Neural crest cell (in vitro differentiated cells): ENCODE measurements around the gene HECW1. TPM values are rescaled to one million over a fixed set of nuclear protein-coding genes. Genes with fewer than 3 reads are reported as not detected.

Experiments used
- DNase-seq: peaks from one replicate; pipeline ENCODE4 v3.0.0; 2021; ENCODE audit warnings: low read depth, mixed read lengths, low spot score
- H3K27ac Mint-ChIP-seq: one replicate; pipeline ENCODE4 v1.8.0; 2021; ENCODE audit warnings: mild to moderate bottlenecking, mixed read lengths; ENCODE audit not compliant: unreplicated experiment
- H3K27me3 Mint-ChIP-seq: 2 replicates; pipeline ENCODE4 v1.8.0; 2021; ENCODE audit warnings: low read depth, mild to moderate bottlenecking, mixed read lengths
- H3K36me3 Mint-ChIP-seq: 2 replicates; pipeline ENCODE4 v1.8.0; 2021; ENCODE audit warnings: low read depth, mild to moderate bottlenecking, mixed read lengths
- H3K4me1 Mint-ChIP-seq: 2 replicates; pipeline ENCODE4 v1.8.0; 2021; ENCODE audit warnings: mixed read lengths
- H3K4me3 Mint-ChIP-seq: one replicate; pipeline ENCODE4 v1.8.0; 2021; ENCODE audit warnings: mild to moderate bottlenecking, mixed read lengths
- H3K9me3 Mint-ChIP-seq: 2 replicates; pipeline ENCODE4 v1.8.0; 2021; ENCODE audit warnings: mixed read lengths
- total RNA-seq: library from RNA; stranded (reverse); gene quantifications from 2 replicates; pipeline ENCODE4 v1.2.1, GENCODE V29; 2021
- TF ChIP-seq, protein P1 (sequence below): fragments of 200-600 bp; sonication (generic); conservative IDR thresholded peaks from 2 replicates; pipeline ENCODE4 v1.5.0; 2021; ENCODE audit warnings: antibody characterized with exemption, mild to moderate bottlenecking

The HECW1 gene
- total RNA-seq, 1 donor from 2014 or later = 3.6 TPM

DNA sequence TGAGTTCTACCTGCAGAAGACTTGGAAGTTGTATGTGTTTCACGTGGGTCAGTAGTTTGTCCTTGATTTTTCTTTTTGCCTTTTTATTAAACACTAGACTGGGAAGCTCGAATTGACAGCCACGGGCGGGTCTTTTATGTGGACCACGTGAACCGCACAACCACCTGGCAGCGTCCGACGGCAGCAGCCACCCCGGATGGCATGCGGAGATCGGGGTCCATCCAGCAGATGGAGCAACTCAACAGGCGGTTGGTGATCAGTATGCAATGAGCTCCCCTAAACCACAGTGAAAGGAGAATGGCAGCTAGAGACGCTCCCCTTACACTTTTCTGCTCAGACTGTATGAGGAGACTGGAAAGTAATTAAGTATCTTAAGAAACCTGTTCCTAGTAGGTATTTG lies 343.8 kb downstream of the HECW1 start:
- DNase-seq = no peak
- Mint-ChIP-seq H3K4me3 (no peak overlapping the region), H3K4me1 (peaks cover 51% of the 10 kb centered on the region), H3K36me3 (no peaks in the 10 kb centered on the region), H3K27me3 (no peaks in the 10 kb centered on the region), H3K27ac (no peak overlapping the region), H3K9me3 (peaks cover 3% of the 10 kb centered on the region)
- TF ChIP-seq, protein P1, sequence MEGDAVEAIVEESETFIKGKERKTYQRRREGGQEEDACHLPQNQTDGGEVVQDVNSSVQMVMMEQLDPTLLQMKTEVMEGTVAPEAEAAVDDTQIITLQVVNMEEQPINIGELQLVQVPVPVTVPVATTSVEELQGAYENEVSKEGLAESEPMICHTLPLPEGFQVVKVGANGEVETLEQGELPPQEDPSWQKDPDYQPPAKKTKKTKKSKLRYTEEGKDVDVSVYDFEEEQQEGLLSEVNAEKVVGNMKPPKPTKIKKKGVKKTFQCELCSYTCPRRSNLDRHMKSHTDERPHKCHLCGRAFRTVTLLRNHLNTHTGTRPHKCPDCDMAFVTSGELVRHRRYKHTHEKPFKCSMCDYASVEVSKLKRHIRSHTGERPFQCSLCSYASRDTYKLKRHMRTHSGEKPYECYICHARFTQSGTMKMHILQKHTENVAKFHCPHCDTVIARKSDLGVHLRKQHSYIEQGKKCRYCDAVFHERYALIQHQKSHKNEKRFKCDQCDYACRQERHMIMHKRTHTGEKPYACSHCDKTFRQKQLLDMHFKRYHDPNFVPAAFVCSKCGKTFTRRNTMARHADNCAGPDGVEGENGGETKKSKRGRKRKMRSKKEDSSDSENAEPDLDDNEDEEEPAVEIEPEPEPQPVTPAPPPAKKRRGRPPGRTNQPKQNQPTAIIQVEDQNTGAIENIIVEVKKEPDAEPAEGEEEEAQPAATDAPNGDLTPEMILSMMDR = no peak

DNA sequence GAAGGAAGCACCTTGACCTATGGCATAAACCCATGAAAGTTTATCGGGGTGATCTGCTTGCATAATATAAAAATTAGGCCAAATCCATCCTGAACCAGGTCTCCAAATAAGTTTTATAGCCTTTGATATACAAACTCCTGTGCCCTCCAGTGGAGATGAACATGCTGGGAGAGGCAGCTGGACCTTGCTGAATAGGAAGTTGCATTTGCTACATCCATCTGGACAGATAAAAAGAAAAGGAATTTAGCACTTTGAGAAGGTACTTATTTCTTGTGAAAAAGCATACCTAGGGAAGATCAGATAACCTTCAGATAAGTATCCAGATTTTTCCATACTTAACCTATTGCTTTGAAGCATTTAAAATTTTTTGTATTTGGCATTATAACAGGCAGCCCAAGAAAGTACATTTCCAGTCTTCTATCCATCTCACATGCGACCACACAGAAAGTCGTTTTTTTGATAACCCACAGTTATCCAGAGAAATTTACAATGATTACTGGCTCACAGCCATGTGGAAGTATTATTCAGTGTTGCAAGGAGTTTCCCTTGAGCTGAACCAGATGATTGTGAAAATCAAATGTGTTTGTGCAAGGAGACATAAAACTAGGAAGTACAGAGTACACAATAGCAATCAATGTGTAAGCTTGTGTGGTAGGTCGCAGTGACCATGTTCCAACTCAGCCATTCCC lies 346.0 kb downstream of the HECW1 start:
- H3K9me3 Mint-ChIP-seq = no peaks in the 10 kb centered on the region
- H3K4me1 Mint-ChIP-seq = peaks cover 47% of the 10 kb centered on the region
- no peaks in the 10 kb centered on the region for H3K27me3 Mint-ChIP-seq
- TF ChIP-seq, protein P1 = no peak
- DNase-seq = no peak
- H3K36me3 Mint-ChIP-seq = no peaks in the 10 kb centered on the region
- no peak overlapping the region for H3K4me3 Mint-ChIP-seq
- H3K27ac Mint-ChIP-seq = no peak overlapping the region

DNA sequence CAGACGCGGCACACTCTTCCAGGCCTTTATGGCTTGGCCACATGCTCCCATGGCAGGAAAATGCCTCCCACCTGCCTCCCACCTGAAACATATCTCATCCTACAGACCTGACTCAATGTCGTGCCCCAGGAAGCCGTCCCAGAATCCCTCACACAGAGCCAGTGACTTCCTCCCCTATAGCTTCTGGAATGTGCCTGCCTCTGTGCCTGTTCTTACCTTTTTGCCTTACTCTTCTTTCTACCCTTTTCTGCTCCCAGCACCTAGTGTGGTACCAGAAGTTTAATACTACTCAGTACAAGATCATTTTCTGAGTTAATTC lies 346.5 kb downstream of the HECW1 start:
- H3K27ac Mint-ChIP-seq = no peak overlapping the region
- no peaks in the 10 kb centered on the region for H3K36me3 Mint-ChIP-seq
- H3K27me3 Mint-ChIP-seq = no peaks in the 10 kb centered on the region
- no peak for DNase-seq
- H3K4me3 Mint-ChIP-seq = no peak overlapping the region
- TF ChIP-seq, protein P1 = no peak
- H3K4me1 Mint-ChIP-seq = peaks cover 47% of the 10 kb centered on the region
- H3K9me3 Mint-ChIP-seq = no peaks in the 10 kb centered on the region

DNA sequence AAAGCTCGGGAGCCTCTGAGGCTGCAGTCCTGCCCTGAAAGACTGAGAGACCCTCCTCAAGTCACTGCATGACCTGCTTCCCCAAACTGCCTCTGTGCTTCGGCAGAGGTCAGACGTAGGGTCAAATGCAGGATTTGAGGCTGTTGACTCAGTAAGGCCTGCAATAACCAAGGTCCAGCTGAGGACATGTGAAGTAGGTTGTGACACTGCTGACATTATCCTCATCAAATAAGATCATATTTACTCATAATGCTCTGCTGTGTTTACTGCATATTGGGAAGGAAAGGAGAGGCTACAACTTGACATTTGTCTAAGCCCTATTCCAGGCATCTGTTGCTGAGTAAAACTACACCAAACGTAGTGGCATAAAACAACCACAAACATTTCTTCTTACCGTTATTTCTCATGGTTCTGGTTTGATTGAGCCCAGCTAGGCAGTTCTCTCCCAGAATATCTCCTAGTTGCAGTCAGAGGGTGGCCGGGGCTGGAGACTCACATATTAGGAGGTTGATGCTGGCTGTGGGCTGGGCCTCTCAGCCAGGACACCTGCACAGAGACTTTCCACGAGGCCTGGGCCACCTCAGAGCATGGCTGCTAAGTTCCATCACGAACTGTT lies 348.4 kb downstream of the HECW1 start:
- TF ChIP-seq, protein P1 = no peak
- DNase-seq = no peak
- Mint-ChIP-seq H3K4me3 (no peak overlapping the region), H3K4me1 (peaks cover 39% of the 10 kb centered on the region), H3K36me3 (no peaks in the 10 kb centered on the region), H3K9me3 (no peaks in the 10 kb centered on the region), H3K27ac (no peak overlapping the region), H3K27me3 (no peaks in the 10 kb centered on the region)

DNA sequence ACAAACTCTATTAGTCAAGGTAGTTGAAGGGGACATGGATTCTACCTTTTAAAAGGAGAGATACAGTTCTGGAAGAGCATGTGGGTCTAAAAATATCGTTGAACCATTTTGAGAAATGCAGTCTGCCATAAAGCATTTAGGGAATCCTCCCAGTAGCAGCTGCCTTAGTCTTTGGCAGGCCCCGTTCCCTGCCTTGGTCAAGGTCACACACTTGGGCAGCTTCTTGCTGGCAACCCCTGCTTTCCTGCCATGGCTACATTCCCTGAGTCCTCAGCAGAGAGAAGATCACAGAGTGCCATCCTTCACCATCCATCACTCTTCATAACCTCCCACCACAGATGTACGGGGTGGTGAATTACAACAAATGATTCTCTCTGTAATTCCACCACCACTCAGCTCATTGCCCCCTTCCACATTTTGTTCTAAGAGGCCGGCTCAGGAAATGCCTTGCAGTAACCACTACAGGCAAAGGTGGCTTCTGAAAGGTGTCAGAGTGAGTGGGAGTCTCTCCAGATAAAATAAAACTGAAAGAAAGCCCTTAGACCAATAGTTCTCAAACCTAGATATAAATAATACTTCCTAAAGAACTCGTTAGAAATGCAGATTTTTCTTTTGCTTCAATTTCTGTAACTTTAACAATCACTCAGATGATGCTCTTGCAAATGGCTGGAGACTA lies 349.0 kb downstream of the HECW1 start:
- Mint-ChIP-seq H3K4me3 (no peak overlapping the region), H3K9me3 (no peaks in the 10 kb centered on the region), H3K27ac (no peak overlapping the region), H3K27me3 (no peaks in the 10 kb centered on the region), H3K36me3 (no peaks in the 10 kb centered on the region), H3K4me1 (peaks cover 35% of the 10 kb centered on the region)
- TF ChIP-seq, protein P1 = no peak
- no peak for DNase-seq
